Sciatic nerve (tissue), 2 donors: ENCODE measurements around the gene EVC2. TPM values are rescaled to one million over a fixed set of nuclear protein-coding genes. Genes with fewer than 3 reads are reported as not detected.

Experiments used
- ATAC-seq: fragments of 200-7000 bp; cut with Tn5 transposase; one replicate; pipeline ENCODE4 v1.9.1; 2020; ENCODE audit warnings: mild to moderate bottlenecking, moderate library complexity
- DNase-seq: peaks from one replicate; pipeline ENCODE4 v3.0.0-alpha.2; 2020; ENCODE audit warnings: low spot score
- intact Hi-C: fragments of 100-400 bp; cut with DNase I; formaldehyde crosslinking; loops from one replicate; pipeline ENCODE4 v1.14.2; 2022
- total RNA-seq: library from RNA; stranded (reverse); fragmentation: NEBNext Ultra II Directional; extraction: Animal tissue kit (Norgen Biotek cat#: 25700); gene quantifications from one replicate; pipeline ENCODE4 v1.2.1, GENCODE V29; 2021
- donor health status: DM: no; HTN: no; CAD: no.
- donor health status: DM: no; HTN: no; CAD: no.

Gene EVC2
- total RNA-seq, 1 donor from 2014 or later, result 12.5 TPM

GRCh38 chr4:5718411-5718810 is 10.1 kb upstream of the EVC2 start:
- DNase-seq, result no peak
- ATAC-seq, result peak; percentile 42
- intact Hi-C loops, result no loop called here

DNA sequence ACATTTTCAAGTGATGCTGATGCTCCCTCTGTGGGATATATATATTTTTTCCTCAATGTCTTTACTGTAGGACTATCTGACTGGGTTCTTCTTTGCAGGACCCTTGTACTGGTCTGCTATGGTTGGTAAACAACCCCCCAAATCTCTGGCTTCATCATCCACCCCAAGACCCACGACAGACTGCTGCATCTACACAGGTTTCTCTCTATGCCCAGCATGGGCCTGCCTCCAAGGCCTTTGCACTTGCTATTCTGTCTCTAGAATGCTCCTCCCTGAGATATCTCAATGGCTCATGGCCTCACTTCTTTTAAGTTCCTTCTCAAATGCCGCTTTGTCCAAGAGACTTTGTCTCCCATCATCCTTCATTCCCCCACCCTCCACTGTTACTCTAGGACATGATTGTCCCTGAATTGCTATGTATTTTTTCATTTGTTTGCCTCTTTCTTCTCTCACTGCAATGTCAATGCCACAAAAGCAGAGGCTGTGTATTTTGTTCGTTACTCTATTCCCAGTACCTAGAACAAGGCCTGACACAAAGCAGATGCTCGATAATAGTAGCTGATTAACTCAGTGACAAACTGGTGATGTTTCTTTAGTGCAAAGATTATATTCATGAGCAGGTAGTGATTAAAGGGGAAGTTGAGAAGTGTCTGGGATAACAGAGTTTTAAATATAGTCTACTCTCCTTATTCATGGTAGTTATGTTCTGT is 9.2 kb upstream of the EVC2 start:
- intact Hi-C loops, result no loop called here
- ATAC-seq (no peak), DNase-seq (no peak)

- ATAC-seq (no peak), DNase-seq (no peak)
- intact Hi-C loops, result no loop called here
Observed at GRCh38 chr4:5716391-5716790, 8.0 kb upstream of the EVC2 start.

DNA sequence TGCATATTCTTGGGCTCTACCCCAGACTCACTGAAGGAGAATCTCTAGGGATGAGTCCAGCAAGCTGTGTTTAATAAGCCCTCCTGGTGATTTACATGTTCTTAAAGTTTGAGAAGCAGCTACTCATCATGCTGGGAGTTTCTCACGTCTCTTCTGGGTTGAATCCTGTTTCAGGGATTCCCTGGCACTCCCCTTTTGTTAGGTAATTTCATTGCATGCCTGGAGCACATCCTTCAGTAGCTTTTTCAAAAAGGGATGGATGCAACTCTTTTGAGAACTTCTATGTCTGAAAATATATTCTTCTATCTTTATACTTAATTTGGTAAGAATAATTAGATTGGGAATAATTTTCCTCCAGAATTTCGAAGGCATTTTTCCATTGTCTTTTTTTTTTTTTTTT is 7.0 kb upstream of the EVC2 start:
- no peak for DNase-seq
- intact Hi-C loops, result no loop called here
- no peak for ATAC-seq

- intact Hi-C loops, result no loop called here
- DNase-seq, result no peak
- ATAC-seq, result no peak
Observed at GRCh38 chr4:5713861-5714260, 5.5 kb upstream of the EVC2 start.

- intact Hi-C loops, result no loop called here
Observed at GRCh38 chr4:5712931-5713330, 4.6 kb upstream of the EVC2 start.

DNA sequence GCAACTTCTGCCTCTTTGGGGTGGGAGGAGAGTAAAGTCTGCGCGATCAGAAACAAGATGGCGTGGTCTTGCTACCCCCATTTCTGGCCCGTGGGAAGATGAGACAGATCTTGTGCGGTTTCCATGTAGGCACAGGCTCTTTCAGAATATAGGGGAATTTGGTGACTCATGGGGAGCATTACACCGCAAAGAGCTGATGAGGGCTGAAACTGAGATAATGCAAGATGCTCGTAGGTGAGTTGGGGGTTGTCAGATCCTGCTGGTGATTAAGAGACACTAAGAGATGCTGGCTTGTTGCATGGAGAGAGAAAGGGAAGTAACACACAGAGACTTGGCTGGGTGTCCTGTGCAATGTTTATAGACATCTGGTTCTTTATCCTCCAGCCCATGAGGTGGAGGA is 4.2 kb upstream of the EVC2 start:
- intact Hi-C loops, result no loop called here
- ATAC-seq (no peak), DNase-seq (no peak)

More at GRCh38 chr4:5712931-5713330, 4.6 kb upstream of the EVC2 start:
- ATAC-seq, result no peak
- no peak for DNase-seq

GRCh38 chr4:5711479-5712184 is 3.3 kb upstream of the EVC2 start:
- DNase-seq, result no peak
- intact Hi-C loops, result no loop called here
- ATAC-seq, result no peak

- DNase-seq (peak; percentile 94), ATAC-seq (peak; percentile 93)
- intact Hi-C loops, result no loop called here
Observed at GRCh38 chr4:5710961-5711478, 2.7 kb upstream of the EVC2 start, which contains the start of gene EVC. TSS of gene EVC (plus strand) at chr4:5711201. CDS start at chr4:5711381, 180 bp downstream.

- intact Hi-C loops, result no loop called here
- DNase-seq (no peak), ATAC-seq (peak; percentile 52)
Observed at GRCh38 chr4:5710065-5710960, 2.0 kb upstream of the EVC2 start.

- intact Hi-C loops, result no loop called here
Observed at GRCh38 chr4:5709207-5709575, 832 bp upstream of the EVC2 start.

DNA sequence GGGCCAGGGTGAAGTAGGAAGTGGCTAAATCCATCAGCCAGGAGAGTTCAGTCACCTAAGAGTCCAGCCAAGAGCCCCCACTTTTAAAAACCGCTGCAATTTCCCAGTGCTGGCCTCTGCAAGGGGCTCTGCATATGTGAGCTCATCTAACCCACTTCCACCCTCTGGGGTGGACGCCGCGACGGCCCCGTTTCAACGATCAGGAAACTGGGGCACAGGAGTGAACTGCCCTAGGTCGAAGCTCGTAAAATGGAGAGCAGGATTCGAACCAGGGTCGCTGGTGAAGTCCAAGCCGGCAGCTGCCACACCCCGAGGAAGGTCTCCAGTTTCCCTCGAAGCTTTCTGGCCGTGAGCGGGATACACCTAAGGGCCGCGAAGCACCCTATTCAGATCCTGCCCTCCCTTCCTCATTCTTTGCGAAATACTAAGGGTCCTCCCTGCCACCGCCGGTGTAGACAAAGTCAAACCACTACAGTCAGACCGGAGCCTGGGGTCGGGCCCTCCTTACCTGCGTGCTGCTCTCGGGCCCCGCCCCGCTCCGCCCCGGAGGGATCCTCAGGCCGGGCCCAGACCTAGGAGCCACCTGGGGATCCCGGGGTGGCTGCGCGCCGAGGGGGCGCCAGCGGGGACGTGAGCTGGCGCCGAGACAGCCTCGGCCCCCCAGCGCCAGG is 446 bp downstream of the EVC2 start:
- ATAC-seq, result no peak
- no peak for DNase-seq
- intact Hi-C loops, result no loop called here

More at GRCh38 chr4:5709207-5709575, 832 bp upstream of the EVC2 start:
- ATAC-seq (peak; percentile 8), DNase-seq (no peak)

DNA sequence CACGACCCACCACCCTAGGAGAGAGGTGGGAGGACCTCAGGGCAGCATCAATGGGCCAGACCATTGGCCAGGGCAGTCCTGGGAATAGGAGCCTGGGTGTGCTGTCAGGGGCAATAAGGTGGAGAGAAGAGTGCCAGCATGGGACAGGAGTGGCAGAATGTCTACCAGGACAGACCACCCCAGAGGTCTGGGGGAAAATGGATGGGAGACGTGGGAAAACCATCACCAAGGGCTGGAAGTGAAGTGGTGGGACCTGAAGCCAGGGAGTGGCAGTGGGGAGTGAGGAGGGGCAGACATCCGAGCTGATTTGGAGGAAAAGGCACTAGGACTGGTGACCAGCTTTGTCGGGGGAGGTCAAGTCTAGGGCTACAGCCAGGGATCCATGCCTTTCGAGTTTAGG is 993 bp downstream of the EVC2 start:
- ATAC-seq (no peak), DNase-seq (no peak)
- intact Hi-C loops, result no loop called here

- intact Hi-C loops, result no loop called here
- no peak for DNase-seq
- no peak for ATAC-seq
Observed at GRCh38 chr4:5706486-5707290, 1.7 kb downstream of the EVC2 start.

GRCh38 chr4:5705647-5706320 is 2.6 kb downstream of the EVC2 start:
- ATAC-seq, result no peak
- intact Hi-C loops, result no loop called here
- no peak for DNase-seq

DNA sequence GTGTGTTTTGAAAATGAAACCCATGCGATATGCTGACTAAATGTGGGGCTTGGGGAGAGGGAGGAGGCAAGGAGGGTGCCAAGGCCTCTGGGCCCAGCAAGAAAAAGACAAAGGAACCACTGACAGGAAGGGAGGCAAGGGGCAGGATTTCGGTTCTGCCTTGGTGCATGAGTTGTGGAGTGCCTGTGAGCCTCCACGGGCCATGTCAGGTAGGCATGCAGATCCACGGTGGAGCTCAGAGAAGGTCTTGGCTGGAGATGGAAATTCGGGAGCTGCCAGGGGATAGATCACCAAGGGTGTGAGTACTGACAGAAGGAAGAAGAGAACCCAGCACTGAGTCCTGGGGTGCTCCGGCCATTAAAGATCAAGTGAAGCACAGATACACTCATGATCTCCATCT is 4.1 kb downstream of the EVC2 start:
- DNase-seq, result no peak
- intact Hi-C loops, result no loop called here
- ATAC-seq, result no peak

- no peak for ATAC-seq
- DNase-seq, result no peak
- intact Hi-C loops, result no loop called here
Observed at GRCh38 chr4:5703831-5704230, 4.5 kb downstream of the EVC2 start.

GRCh38 chr4:5701971-5702370 is 6.4 kb downstream of the EVC2 start:
- DNase-seq, result no peak
- no peak for ATAC-seq
- intact Hi-C loops, result no loop called here
